Measurements from ENCODE around the gene GABRG3.

GRCh38 chr15:27527490-27528067 is 556.6 kb downstream of the GABRG3 start:
- TF ChIP-seq CTCF (IDR thresholded peaks at IDR 0.05) (no peak), POLR2AphosphoS5 (IDR thresholded peaks at IDR 0.05) (no peak)

Data from breast epithelium (tissue), 3 donors.